K562 (cell line): ENCODE measurements around the gene FBXL13. TPM values are rescaled to one million over a fixed set of nuclear protein-coding genes. Genes with fewer than 3 reads are reported as not detected.

Experiments
- ATAC-seq: fragments of 200-7000 bp; cut with Tn5 transposase; 3 replicates; pipeline ENCODE4 v1.9.1; 2020; ENCODE audit warnings: moderate library complexity
- BruUV-seq: library from RNA; stranded (reverse); fragments of 400-500 nt; replicated peaks from 2 replicates; lab custom pipeline; 2021; lab: Mats Ljungman, UMichigan
- CTCF ChIA-PET: fragments of 300-600 bp; formaldehyde crosslinking; extraction: SDS; loops from one replicate; lab custom pipeline; 2021; ENCODE audit warnings: low intra/inter-chr PET ratio; lab: Yijun Ruan, JAX
- POLR2A ChIA-PET: fragments of 300-600, 350-650 bp; sonication (Branson Sonifier 250); formaldehyde crosslinking; extraction: SDS; loops from one replicate; lab custom pipeline; 2021; ENCODE audit warnings: antibody characterized with exemption, inconsistent platforms; lab: Yijun Ruan, JAX
- DNase-seq, 4 experiments: peaks; one replicate each; pipeline versions ENCODE4 v3.0.0 to v3.0.0-alpha.2; 2011 to 2018; ENCODE audit warnings: low spot score in 3 of 4, mixed read lengths in 3 of 4; ENCODE audit errors: extremely low read depth in 1 of 4
- FAIRE-seq: peaks from 2 replicates; lab custom pipeline; 2011; peaks lifted over from hg19 to GRCh38; lab: Jason Lieb, UNC
- H2AFZ ChIP-seq: 2 replicates; pipeline ENCODE4 v1.6.0; 2011; ENCODE audit warnings: low read depth, low read length, control low read depth, inconsistent platforms
- H3K27ac ChIP-seq: fragments of 200-600 bp; 3 replicates; pipeline ENCODE4 v1.8.0; 2011; ENCODE audit warnings: low read depth, mild to moderate bottlenecking, control low read depth, inconsistent platforms, low read length, moderate library complexity, mixed read lengths; ENCODE audit errors: extremely low read depth
- H3K27me3 ChIP-seq, 2 experiments: fragments of 300-600 bp in 1 of 2; 2 replicates in 1 of 2; 3 replicates in 1 of 2; pipeline versions ENCODE4 v1.6.0 to v1.8.0; 2011; ENCODE audit warnings: inconsistent platforms in 2 of 2, low read length in 2 of 2, mild to moderate bottlenecking in 1 of 2, mixed read lengths in 1 of 2, moderate library complexity in 1 of 2; ENCODE audit not compliant: control insufficient read depth in 2 of 2, insufficient read depth in 2 of 2
- H3K36me3 ChIP-seq: fragments of 300-600 bp; 3 replicates; pipeline ENCODE4 v1.8.0; 2011; ENCODE audit warnings: mild to moderate bottlenecking, low read length, inconsistent platforms; ENCODE audit not compliant: control insufficient read depth, insufficient read depth
- H3K4me1 ChIP-seq, 2 experiments: fragments of 200-600 bp in 1 of 2; replicated peaks in 1 of 2; 2 replicates in 1 of 2; 3 replicates in 1 of 2; pipeline versions ENCODE4 v1.5.1 to v1.8.0; 2011; ENCODE audit warnings: inconsistent platforms in 2 of 2, low read length in 2 of 2, mild to moderate bottlenecking in 1 of 2, mixed read lengths in 1 of 2, moderate library complexity in 1 of 2; ENCODE audit not compliant: control insufficient read depth in 2 of 2, insufficient read depth in 2 of 2
- H3K4me2 ChIP-seq: 2 replicates; pipeline ENCODE4 v1.6.1; 2011; ENCODE audit warnings: low read length, control low read depth, inconsistent platforms, mixed read lengths; ENCODE audit not compliant: insufficient read depth
- H3K4me3 ChIP-seq: fragments of 200-600 bp; sonication (generic), shearing (Covaris generic); 2 replicates; pipeline ENCODE4 v1.5.1; 2016; ENCODE audit warnings: control low read depth, inconsistent platforms
- H3K79me2 ChIP-seq: fragments of 200-600 bp; 3 replicates; pipeline ENCODE4 v1.8.0; 2011; ENCODE audit warnings: low read length, inconsistent platforms; ENCODE audit not compliant: control insufficient read depth, insufficient read depth
- H3K9ac ChIP-seq, 2 experiments: 2 replicates each; pipeline versions ENCODE4 v1.6.0 to v1.6.1; 2011; ENCODE audit warnings: low read depth in 2 of 2, low read length in 2 of 2, control low read depth in 1 of 2, inconsistent platforms in 1 of 2, mild to moderate bottlenecking in 1 of 2, mixed read lengths in 1 of 2; ENCODE audit not compliant: insufficient read depth in 1 of 2
- H3K9me1 ChIP-seq: one replicate; pipeline ENCODE4 v1.6.0; 2011; ENCODE audit warnings: inconsistent platforms, mild to moderate bottlenecking, low read length, moderate library complexity; ENCODE audit not compliant: control insufficient read depth, insufficient read depth
- H3K9me3 ChIP-seq: replicated peaks from 2 replicates; pipeline ENCODE4 v1.5.1; 2011; ENCODE audit warnings: low read depth, low read length, inconsistent platforms; ENCODE audit not compliant: control insufficient read depth, insufficient read depth
- H4K20me1 ChIP-seq: replicated peaks from 2 replicates; pipeline ENCODE4 v1.6.1; 2011; ENCODE audit warnings: low read length, inconsistent platforms, mixed read lengths; ENCODE audit not compliant: control insufficient read depth, insufficient read depth
- JUND ChIP-seq, 2 experiments: IDR thresholded peaks; 2 replicates in 1 of 2; 3 replicates in 1 of 2; pipeline ENCODE4 v1.6.1; 2011; ENCODE audit warnings: borderline replicate concordance in 2 of 2, low read depth in 2 of 2, low read length in 2 of 2, improper control_type of control experiment in 1 of 2, missing biosample characterization in 1 of 2, missing genetic modification characterization in 1 of 2, missing genetic modification reagents in 1 of 2
- WGBS: fragments of 100-300 bp; shearing (Covaris generic); methylation state at CpG from one replicate; pipeline ENCODE4 v1.1.6; 2016; ENCODE audit warnings: low coverage, mixed read lengths; ENCODE audit not compliant: insufficient coverage; ENCODE audit errors: missing lambda C conversion rate; 5-methylcytosine and 5-hydroxymethylcytosine counted together
- in situ Hi-C: fragments of 300-500 bp; cut with MboI; formaldehyde crosslinking; loops from 4 replicates; pipeline ENCODE4 v1.15.0; 2018; ENCODE audit warnings: inconsistent platforms, mixed read lengths
- intact Hi-C: fragments of 100-400 bp; cut with micrococcal nuclease; formaldehyde crosslinking; loops from 2 replicates; pipeline ENCODE4 v1.14.2; 2022
- polyA plus RNA-seq, 8 experiments: library from polyadenylated mRNA; depleted of rRNA in 4 of 8; stranded (reverse) in 5 of 8; unstranded in 3 of 8; fragments of >200 nt; fragmentation: Nextera tagmentation in 2 of 8; fragmentation: Illumina TruSeq in 1 of 8; extraction: Ambion mirVana in 2 of 8; extraction: Trizol in 1 of 8; gene quantifications; 2 replicates each; pipeline versions ENCODE4 v1.2.1 to v1.2.3, GENCODE V29; 2011 to 2014; ENCODE audit warnings: inconsistent platforms in 1 of 8, missing spikeins in 1 of 8
- total RNA-seq, 7 experiments: library from RNA; depleted of rRNA in 6 of 7; stranded (reverse); fragments of >200 nt in 6 of 7; fragmentation: Illumina TruSeq in 2 of 7; extraction: Trizol in 2 of 7; gene quantifications; 2 replicates each; pipeline versions ENCODE4 v1.2.1 to v1.2.3, GENCODE V29; 2011 to 2021; ENCODE audit warnings: low replicate concordance in 1 of 7
- TF ChIP-seq, protein P1 (sequence below): fragments of 250-450 bp; sonication (Bioruptor Pico); IDR thresholded peaks from 2 replicates; pipeline ENCODE4 v1.8.0; 2022; ENCODE audit warnings: inconsistent platforms, mild to moderate bottlenecking, moderate library complexity, borderline replicate concordance
- TF ChIP-seq, protein P2 (sequence below), 3 experiments: IDR thresholded peaks in 2 of 3; conservative IDR thresholded peaks in 1 of 3; 2 replicates each; pipeline ENCODE4 v1.5.1; 2011 to 2012; ENCODE audit warnings: low read length in 3 of 3, mild to moderate bottlenecking in 3 of 3, control low read depth in 2 of 3, improper control_type of control experiment in 1 of 3, inconsistent platforms in 1 of 3, low read depth in 1 of 3, mixed read lengths in 1 of 3, moderate library complexity in 1 of 3; ENCODE audit not compliant: insufficient read depth in 2 of 3

Gene FBXL13
- total and polyA plus RNA-seq, 9 of the 15 experiments (the other 6 are each of a cell fraction or from before 2014, with no cell fraction given): 16.3 to 55.0 (median 25.4) TPM

DNA sequence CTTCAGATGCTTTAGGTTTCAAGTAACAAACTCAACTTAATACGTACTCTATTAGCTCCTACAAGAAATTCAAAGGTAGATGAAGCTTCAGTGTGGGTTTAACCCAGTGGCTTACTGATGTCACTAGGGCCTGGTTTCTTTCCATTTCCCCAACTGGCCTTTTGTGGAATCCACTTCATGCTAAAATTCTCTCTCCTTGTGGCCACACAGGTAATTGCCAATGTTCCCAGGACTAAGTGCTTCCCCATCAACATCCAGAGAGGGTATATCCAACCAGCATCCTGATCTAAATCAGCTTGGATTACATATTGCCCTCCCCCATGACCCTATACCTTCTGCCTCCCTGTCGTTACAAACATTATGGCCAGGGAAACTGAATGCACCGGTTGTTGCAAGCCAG lies 10.7 kb downstream of the FBXL13 start:
- in situ Hi-C loops (loop anchor here (25.0 kb wide), 1 partner anchor 577 kb away; the partner anchor contains the start of gene POLR2J), intact Hi-C loops (loop anchor here (2.0 to 10.0 kb wide), 2 partner anchors 89 to 341 kb away; no protein-coding TSS in a partner anchor)
- H3K36me3 ChIP-seq: no peaks in the 10 kb centered on the region
- no peak for FAIRE-seq
- POLR2A ChIA-PET: no interaction called here
- no peak for DNase-seq
- TF ChIP-seq, protein P1, sequence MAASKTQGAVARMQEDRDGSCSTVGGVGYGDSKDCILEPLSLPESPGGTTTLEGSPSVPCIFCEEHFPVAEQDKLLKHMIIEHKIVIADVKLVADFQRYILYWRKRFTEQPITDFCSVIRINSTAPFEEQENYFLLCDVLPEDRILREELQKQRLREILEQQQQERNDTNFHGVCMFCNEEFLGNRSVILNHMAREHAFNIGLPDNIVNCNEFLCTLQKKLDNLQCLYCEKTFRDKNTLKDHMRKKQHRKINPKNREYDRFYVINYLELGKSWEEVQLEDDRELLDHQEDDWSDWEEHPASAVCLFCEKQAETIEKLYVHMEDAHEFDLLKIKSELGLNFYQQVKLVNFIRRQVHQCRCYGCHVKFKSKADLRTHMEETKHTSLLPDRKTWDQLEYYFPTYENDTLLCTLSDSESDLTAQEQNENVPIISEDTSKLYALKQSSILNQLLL: no peak
- TF ChIP-seq JUND (IDR thresholded peaks at IDR 0.05; ENCODE audit: borderline replicate concordance, low read depth, low read length): no peak
- no peak for TF ChIP-seq JUND (tag; IDR thresholded peaks at IDR 0.05; ENCODE audit: borderline replicate concordance, low read depth, low read length)
- TF ChIP-seq, protein P2, sequence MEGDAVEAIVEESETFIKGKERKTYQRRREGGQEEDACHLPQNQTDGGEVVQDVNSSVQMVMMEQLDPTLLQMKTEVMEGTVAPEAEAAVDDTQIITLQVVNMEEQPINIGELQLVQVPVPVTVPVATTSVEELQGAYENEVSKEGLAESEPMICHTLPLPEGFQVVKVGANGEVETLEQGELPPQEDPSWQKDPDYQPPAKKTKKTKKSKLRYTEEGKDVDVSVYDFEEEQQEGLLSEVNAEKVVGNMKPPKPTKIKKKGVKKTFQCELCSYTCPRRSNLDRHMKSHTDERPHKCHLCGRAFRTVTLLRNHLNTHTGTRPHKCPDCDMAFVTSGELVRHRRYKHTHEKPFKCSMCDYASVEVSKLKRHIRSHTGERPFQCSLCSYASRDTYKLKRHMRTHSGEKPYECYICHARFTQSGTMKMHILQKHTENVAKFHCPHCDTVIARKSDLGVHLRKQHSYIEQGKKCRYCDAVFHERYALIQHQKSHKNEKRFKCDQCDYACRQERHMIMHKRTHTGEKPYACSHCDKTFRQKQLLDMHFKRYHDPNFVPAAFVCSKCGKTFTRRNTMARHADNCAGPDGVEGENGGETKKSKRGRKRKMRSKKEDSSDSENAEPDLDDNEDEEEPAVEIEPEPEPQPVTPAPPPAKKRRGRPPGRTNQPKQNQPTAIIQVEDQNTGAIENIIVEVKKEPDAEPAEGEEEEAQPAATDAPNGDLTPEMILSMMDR (IDR thresholded peaks at IDR 0.05 in 2 of 3, conservative IDR thresholded peaks at IDR 0.05 in 1 of 3; ENCODE audit: insufficient read depth in 2 of 3, low read depth in 1 of 3, low read length in 3 of 3): peak; percentile 3 to 15 (median 14); a peak in 1 of 6 replicates
- ATAC-seq: no peak
- H3K9ac ChIP-seq: no peak overlapping the region
- H4K20me1 ChIP-seq: no peaks in the 10 kb centered on the region
- no peak overlapping the region for H3K27ac ChIP-seq
- H3K9me1 ChIP-seq: no peaks in the 10 kb centered on the region
- H3K4me2 ChIP-seq: no peak overlapping the region
- CTCF ChIA-PET: no interaction called here
- no peak overlapping the region for H3K4me3 ChIP-seq
- H3K79me2 ChIP-seq: no peaks in the 10 kb centered on the region
- H3K4me1 ChIP-seq: no peaks in the 10 kb centered on the region
- no peak overlapping the region for H2AFZ ChIP-seq
- no TSS peak for BruUV-seq
- 20% methylated on average over 3 of the region's 3 CpGs for WGBS
- no peaks in the 10 kb centered on the region for H3K27me3 ChIP-seq
- H3K9me3 ChIP-seq: no peaks in the 10 kb centered on the region
